ENCODE data around the gene LIN54. TPM values are rescaled to one million over a fixed set of nuclear protein-coding genes. Genes with fewer than 3 reads are reported as not detected.

Gene LIN54
- total and polyA plus RNA-seq, 4 donors = 2.0 to 17.1 (median 5.2) TPM

- TF ChIP-seq HNF4A (conservative IDR thresholded peaks at IDR 0.05) (no peak), HNF4G (IDR thresholded peaks at IDR 0.05) (no peak), NR2F2 (IDR thresholded peaks at IDR 0.05) (no peak), TAF1 (conservative IDR thresholded peaks at IDR 0.05) (no peak), GABPA (IDR thresholded peaks at IDR 0.05 in 1 of 2, conservative IDR thresholded peaks at IDR 0.05 in 1 of 2) (no peak), RXRA (IDR thresholded peaks at IDR 0.05) (peak; percentile 58 to 91)
- TF ChIP-seq, protein P1, sequence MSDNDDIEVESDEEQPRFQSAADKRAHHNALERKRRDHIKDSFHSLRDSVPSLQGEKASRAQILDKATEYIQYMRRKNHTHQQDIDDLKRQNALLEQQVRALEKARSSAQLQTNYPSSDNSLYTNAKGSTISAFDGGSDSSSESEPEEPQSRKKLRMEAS (IDR thresholded peaks at IDR 0.05) = no peak
- peaks cover 3 to 29% (median 19%) of the 10 kb centered on the region in 4 donors for H3K36me3 ChIP-seq (ENCODE audit: control insufficient read depth in 4 of 4, insufficient read depth in 3 of 4, low read depth in 1 of 4, low read length in 3 of 4)
- H3K27me3 ChIP-seq (ENCODE audit: control insufficient read depth in 4 of 4, insufficient read depth in 4 of 4, low read length in 3 of 4) = no peaks in the 10 kb centered on the region
- DNase-seq (ENCODE audit: low spot score) = no peak
- H3K4me3 ChIP-seq (ENCODE audit: low read depth in 1 of 3, low read length in 3 of 3) = no peak overlapping the region
- no peak overlapping the region for H3K27ac ChIP-seq (ENCODE audit: low read depth in 1 of 2, low read length in 2 of 2)
- H3K9me3 ChIP-seq (ENCODE audit: control insufficient read depth in 4 of 4, low read length in 3 of 4) = no peaks in the 10 kb centered on the region
- no peak overlapping the region for H3K9ac ChIP-seq (ENCODE audit: low read depth in 1 of 2, low read length in 2 of 2)
- no peaks in the 10 kb centered on the region for H3K4me1 ChIP-seq (ENCODE audit: control insufficient read depth in 4 of 4, insufficient read depth in 4 of 4, low read length in 3 of 4)
Measured at GRCh38 chr4:82934441-82934840, 76.2 kb downstream of the LIN54 start.

GRCh38 chr4:82930848-82931755 is 79.5 kb downstream of the LIN54 start:
- no peak for TF ChIP-seq REST (IDR thresholded peaks at IDR 0.05)
- no peak for TF ChIP-seq RAD21 (IDR thresholded peaks at IDR 0.05)
- TF ChIP-seq RXRA (IDR thresholded peaks at IDR 0.05) = no peak
- TF ChIP-seq YY1 (IDR thresholded peaks at IDR 0.05) = no peak
- no peak for TF ChIP-seq ATF3 (IDR thresholded peaks at IDR 0.05)
- TF ChIP-seq ZBTB33 (IDR thresholded peaks at IDR 0.05) = no peak
- TF ChIP-seq HNF4G (IDR thresholded peaks at IDR 0.05) = no peak
- TF ChIP-seq CTCF (IDR thresholded peaks at IDR 0.05; ENCODE audit: low read depth, low read length, missing input control) = no peak
- TF ChIP-seq JUND (IDR thresholded peaks at IDR 0.05) = no peak
- Histone ChIP-seq H3K27ac (ENCODE audit: low read depth in 1 of 2, low read length in 2 of 2) (no peak overlapping the region), H3K4me1 (ENCODE audit: control insufficient read depth in 4 of 4, insufficient read depth in 4 of 4, low read length in 3 of 4) (no peaks in the 10 kb centered on the region), H3K27me3 (ENCODE audit: control insufficient read depth in 4 of 4, insufficient read depth in 4 of 4, low read length in 3 of 4) (no peaks in the 10 kb centered on the region), H3K36me3 (ENCODE audit: control insufficient read depth in 4 of 4, insufficient read depth in 3 of 4, low read depth in 1 of 4, low read length in 3 of 4) (peaks cover 3 to 14% (median 9%) of the 10 kb centered on the region in 4 donors), H3K4me3 (ENCODE audit: low read depth in 1 of 3, low read length in 3 of 3) (no peak overlapping the region), H3K9me3 (ENCODE audit: control insufficient read depth in 4 of 4, low read length in 3 of 4) (no peaks in the 10 kb centered on the region), H3K9ac (ENCODE audit: low read depth in 1 of 2, low read length in 2 of 2) (no peak overlapping the region)
- 93% methylated on average over 5 of the region's 5 CpGs for WGBS
- no peak for DNase-seq (ENCODE audit: low spot score)
